GM23338 (cell line): ENCODE measurements around the gene AQP1. TPM values are rescaled to one million over a fixed set of nuclear protein-coding genes. Genes with fewer than 3 reads are reported as not detected.

ENCODE experiments used
- ATAC-seq: fragments of 200-7000 bp; cut with Tn5 transposase; 3 replicates; pipeline ENCODE4 v1.9.1; 2020
- DNase-seq: peaks from one replicate; pipeline ENCODE4 v3.0.0-alpha.2; 2015; ENCODE audit warnings: low spot score
- H2AFZ ChIP-seq: fragments of 200-600 bp; sonication (generic); 2 replicates; pipeline ENCODE4 v1.8.0; 2016; ENCODE audit warnings: antibody characterized with exemption, mild to moderate bottlenecking, moderate library complexity
- H3F3A ChIP-seq: fragments of 200-600 bp; sonication (generic); replicated peaks from 2 replicates; pipeline ENCODE4 v1.8.0; 2017; ENCODE audit warnings: antibody characterized with exemption, mixed run types, low read depth
- H3K27ac ChIP-seq: fragments of 200-600 bp; sonication (generic); 2 replicates; pipeline ENCODE4 v1.6.1; 2016; ENCODE audit warnings: low read depth
- H3K27me3 ChIP-seq: fragments of 200-600 bp; sonication (generic); 2 replicates; pipeline ENCODE4 v1.8.0; 2016; ENCODE audit warnings: mild to moderate bottlenecking, mixed run types, moderate library complexity; ENCODE audit not compliant: insufficient read depth
- H3K36me3 ChIP-seq: fragments of 200-600 bp; sonication (generic); 2 replicates; pipeline ENCODE4 v1.8.0; 2016; ENCODE audit warnings: mild to moderate bottlenecking; ENCODE audit not compliant: insufficient read depth
- H3K4me1 ChIP-seq: fragments of 200-600 bp; sonication (generic); 2 replicates; pipeline ENCODE4 v1.8.0; 2016; ENCODE audit warnings: mild to moderate bottlenecking, moderate library complexity; ENCODE audit not compliant: insufficient read depth
- H3K4me2 ChIP-seq: fragments of 200-600 bp; sonication (generic); 2 replicates; pipeline ENCODE4 v1.7.1; 2017; ENCODE audit warnings: mixed run types
- H3K4me3 ChIP-seq: fragments of 200-600 bp; sonication (generic); 2 replicates; pipeline ENCODE4 v1.6.1; 2016; ENCODE audit warnings: mixed run types
- H3K79me2 ChIP-seq: fragments of 200-600 bp; sonication (generic); replicated peaks from 2 replicates; pipeline ENCODE4 v1.8.0; 2017; ENCODE audit warnings: mild to moderate bottlenecking; ENCODE audit not compliant: insufficient read depth
- H3K9me2 ChIP-seq: fragments of 200-600 bp; sonication (generic); 2 replicates; pipeline ENCODE4 v1.8.0; 2017; ENCODE audit not compliant: insufficient read depth
- H4K20me1 ChIP-seq: fragments of 200-600 bp; sonication (generic); replicated peaks from 2 replicates; pipeline ENCODE4 v1.8.0; 2017; ENCODE audit warnings: mild to moderate bottlenecking; ENCODE audit not compliant: insufficient read depth
- H3K27ac Mint-ChIP-seq: 2 replicates; pipeline ENCODE4 v1.8.0; 2020; ENCODE audit warnings: inconsistent platforms, mild to moderate bottlenecking, moderate library complexity, mixed read lengths
- H3K27me3 Mint-ChIP-seq: 3 replicates; pipeline ENCODE4 v1.8.0; 2022; ENCODE audit warnings: low read depth, mild to moderate bottlenecking, moderate library complexity, mixed read lengths, inconsistent platforms; ENCODE audit not compliant: insufficient read depth, poor library complexity
- H3K36me3 Mint-ChIP-seq: 3 replicates; pipeline ENCODE4 v1.8.0; 2021; ENCODE audit warnings: low read depth, mild to moderate bottlenecking, inconsistent platforms, moderate library complexity, mixed read lengths
- H3K4me1 Mint-ChIP-seq: 3 replicates; pipeline ENCODE4 v1.8.0; 2020; ENCODE audit warnings: mild to moderate bottlenecking, inconsistent platforms, mixed read lengths
- H3K4me3 Mint-ChIP-seq: 3 replicates; pipeline ENCODE4 v1.8.0; 2021; ENCODE audit warnings: moderate library complexity, mild to moderate bottlenecking, inconsistent platforms, mixed read lengths
- H3K9me3 Mint-ChIP-seq: 3 replicates; pipeline ENCODE4 v1.8.0; 2020; ENCODE audit warnings: moderate library complexity, mild to moderate bottlenecking, inconsistent platforms, mixed read lengths
- CREB1 ChIP-seq: fragments of 250-450 bp; sonication (Bioruptor Pico); IDR thresholded peaks from 2 replicates; pipeline ENCODE4 v1.5.0; 2020; ENCODE audit warnings: low read depth, mild to moderate bottlenecking, moderate library complexity
- CTCF ChIP-seq, 2 experiments: fragments of 200-600 bp in 1 of 2; sonication (generic) in 1 of 2; conservative IDR thresholded peaks; 2 replicates each; pipeline versions ENCODE4 v1.5.1 to v1.6.1; 2016 to 2017; ENCODE audit warnings: antibody characterized with exemption in 2 of 2, low read depth in 2 of 2, mild to moderate bottlenecking in 2 of 2, moderate library complexity in 1 of 2
- ETS1 ChIP-seq: IDR thresholded peaks from 2 replicates; pipeline ENCODE4 v1.6.1; 2016; ENCODE audit warnings: antibody characterized with exemption
- EZH2 ChIP-seq: fragments of 200-600 bp; sonication (generic); IDR thresholded peaks from one replicate; pipeline ENCODE4 v1.8.0; 2017; ENCODE audit warnings: antibody characterized with exemption, mild to moderate bottlenecking, low read depth; ENCODE audit not compliant: unreplicated experiment
- EZH2phosphoT487 ChIP-seq: fragments of 200-600 bp; sonication (generic); IDR thresholded peaks from one replicate; pipeline ENCODE4 v1.8.1; 2018; ENCODE audit warnings: antibody characterized with exemption; ENCODE audit not compliant: unreplicated experiment
- JUNB ChIP-seq: IDR thresholded peaks from one replicate; pipeline ENCODE4 v1.6.1; 2016; ENCODE audit warnings: antibody characterized with exemption; ENCODE audit not compliant: unreplicated experiment
- NANOG ChIP-seq: IDR thresholded peaks from 2 replicates; pipeline ENCODE4 v1.6.1; 2016; ENCODE audit warnings: antibody characterized with exemption, borderline replicate concordance
- POLR2AphosphoS5 ChIP-seq: IDR thresholded peaks from 2 replicates; pipeline ENCODE4 v1.6.1; 2016; ENCODE audit warnings: antibody characterized with exemption, low read depth
- REST ChIP-seq: IDR thresholded peaks from one replicate; pipeline ENCODE4 v1.6.1; 2018; ENCODE audit warnings: antibody characterized with exemption; ENCODE audit not compliant: unreplicated experiment
- STAT1 ChIP-seq: IDR thresholded peaks from one replicate; pipeline ENCODE4 v1.6.1; 2016; ENCODE audit warnings: antibody characterized with exemption; ENCODE audit not compliant: unreplicated experiment
- ZNF114 ChIP-seq: fragments of 250-450 bp; sonication (Bioruptor Pico); IDR thresholded peaks from 2 replicates; pipeline ENCODE4 v1.5.0; 2020; ENCODE audit warnings: mild to moderate bottlenecking, moderate library complexity
- ZNF331 ChIP-seq: fragments of 250-450 bp; sonication (Bioruptor Pico); IDR thresholded peaks from 2 replicates; pipeline ENCODE4 v1.5.0; 2020; ENCODE audit warnings: low read depth, mild to moderate bottlenecking, moderate library complexity
- ZNF462 ChIP-seq: fragments of 250-450 bp; sonication (Bioruptor Pico); IDR thresholded peaks from 2 replicates; pipeline ENCODE4 v1.5.0; 2020; ENCODE audit warnings: mild to moderate bottlenecking, moderate library complexity
- polyA plus RNA-seq: library from polyadenylated mRNA; unstranded; fragments of >200 nt; fragmentation: Nextera tagmentation; extraction: Ambion mirVana; gene quantifications from 2 replicates; pipeline ENCODE4 v1.2.1, GENCODE V29; 2016
- total RNA-seq: library from RNA; depleted of rRNA; stranded (reverse); fragments of >200 nt; shearing (Covaris generic); gene quantifications from 2 replicates; pipeline ENCODE4 v1.2.3, GENCODE V29; 2014

The AQP1 gene
- total and polyA plus RNA-seq, 2 experiments from 2014 or later = 0.28 TPM; not detected in 1

GRCh38 chr7:30921540-30922401 is 10.1 kb downstream of the AQP1 start:
- no peaks in the 10 kb centered on the region for H4K20me1 ChIP-seq
- Mint-ChIP-seq H3K4me1 (peaks cover 4% of the 10 kb centered on the region; the same call in 2 of the 3 replicates), H3K36me3 (no peaks in the 10 kb centered on the region), H3K27ac (no peak overlapping the region), H3K4me3 (no peak overlapping the region), H3K27me3 (peaks cover 12% of the 10 kb centered on the region), H3K9me3 (no peaks in the 10 kb centered on the region)
- H3F3A ChIP-seq = no peaks in the 10 kb centered on the region
- TF ChIP-seq EZH2phosphoT487 (no peak), ETS1 (no peak), POLR2AphosphoS5 (no peak), NANOG (no peak), ZNF114 (no peak), REST (no peak), ZNF462 (CRISPR knock-in tag) (no peak), CTCF (conservative IDR thresholded peaks at IDR 0.05; ENCODE audit: low read depth in 2 of 2) (no peak), EZH2 (no peak), STAT1 (no peak), JUNB (no peak), ZNF331 (no peak), CREB1 (CRISPR knock-in tag) (no peak)
- no peaks in the 10 kb centered on the region for H3K79me2 ChIP-seq
- H3K27me3 ChIP-seq = no peaks in the 10 kb centered on the region
- no peak overlapping the region for H3K4me2 ChIP-seq
- H2AFZ ChIP-seq = no peak overlapping the region
- no peak overlapping the region for H3K4me3 ChIP-seq
- H3K36me3 ChIP-seq = no peaks in the 10 kb centered on the region
- ATAC-seq (no peak), DNase-seq (no peak)
- no peaks in the 10 kb centered on the region for H3K9me2 ChIP-seq
- no peaks in the 10 kb centered on the region for H3K4me1 ChIP-seq
- no peak overlapping the region for H3K27ac ChIP-seq
